Neural cell (in vitro differentiated cells): ENCODE measurements around the gene ASCL5. TPM values are rescaled to one million over a fixed set of nuclear protein-coding genes. Genes with fewer than 3 reads are reported as not detected.

Experiments used
- H2AFZ ChIP-seq: fragments of 200-600, 300-800 bp; sonication (generic), shearing (Covaris generic); 2 replicates; pipeline ENCODE4 v1.6.0; 2014; ENCODE audit warnings: low read depth, mild to moderate bottlenecking, antibody characterized with exemption, low read length, moderate library complexity
- H3F3A ChIP-seq: fragments of 200-600 bp; shearing (Covaris generic); 2 replicates; pipeline ENCODE4 v1.6.1; 2016; ENCODE audit warnings: mild to moderate bottlenecking, moderate library complexity, mixed read lengths, antibody characterized with exemption, low read length; ENCODE audit not compliant: insufficient read depth, poor library complexity, severe bottlenecking
- H3K27ac ChIP-seq: fragments of 200-600, 300-800 bp; sonication (generic), shearing (Covaris generic); 2 replicates; pipeline ENCODE4 v1.5.1; 2014; ENCODE audit warnings: mild to moderate bottlenecking, low read length, moderate library complexity
- H3K27me3 ChIP-seq: fragments of 300-800, 200-600 bp; sonication (generic), shearing (Covaris generic); 2 replicates; pipeline ENCODE4 v1.6.0; 2014; ENCODE audit warnings: mild to moderate bottlenecking, low read depth, low read length, moderate library complexity; ENCODE audit not compliant: insufficient read depth
- H3K36me3 ChIP-seq: fragments of 300-800, 200-600 bp; sonication (generic), shearing (Covaris generic); 2 replicates; pipeline ENCODE4 v1.5.1; 2014; ENCODE audit warnings: mild to moderate bottlenecking, antibody characterized with exemption, low read length, moderate library complexity; ENCODE audit not compliant: insufficient read depth
- H3K4me2 ChIP-seq: fragments of 300-800, 200-600 bp; sonication (generic), shearing (Covaris generic); 2 replicates; pipeline ENCODE4 v1.6.0; 2014; ENCODE audit warnings: mild to moderate bottlenecking, low read length
- H3K4me3 ChIP-seq: fragments of 300-800, 200-600 bp; sonication (generic), shearing (Covaris generic); 2 replicates; pipeline ENCODE4 v1.5.1; 2014; ENCODE audit warnings: mild to moderate bottlenecking, low read length, moderate library complexity
- H3K79me2 ChIP-seq: fragments of 200-600 bp; shearing (Covaris generic); replicated peaks from 2 replicates; pipeline ENCODE4 v1.6.0; 2014; ENCODE audit warnings: mild to moderate bottlenecking, low read length, moderate library complexity; ENCODE audit not compliant: insufficient read depth
- H3K9ac ChIP-seq: fragments of 300-800, 200-600 bp; sonication (generic), shearing (Covaris generic); 2 replicates; pipeline ENCODE4 v1.6.1; 2016; ENCODE audit warnings: mild to moderate bottlenecking, low read length, mixed read lengths
- H3K9me2 ChIP-seq: fragments of 200-600 bp; shearing (Covaris generic); 2 replicates; pipeline ENCODE4 v1.6.1; 2016; ENCODE audit warnings: mild to moderate bottlenecking, low read length, mixed read lengths; ENCODE audit not compliant: insufficient read depth
- H3K9me3 ChIP-seq: fragments of 200-600, 300-800 bp; sonication (generic), shearing (Covaris generic); 2 replicates; pipeline ENCODE4 v1.6.1; 2016; ENCODE audit warnings: mild to moderate bottlenecking, mixed run types, low read length, moderate library complexity, mixed read lengths
- H4K20me1 ChIP-seq: fragments of 200-600 bp; shearing (Covaris generic); 2 replicates; pipeline ENCODE4 v1.6.1; 2016; ENCODE audit warnings: mild to moderate bottlenecking, mixed run types; ENCODE audit not compliant: insufficient read depth
- CTCF ChIP-seq: fragments of 450-650 bp; IDR thresholded peaks from 2 replicates; pipeline ENCODE4 v1.5.1; 2014; ENCODE audit warnings: antibody characterized with exemption, mild to moderate bottlenecking, moderate library complexity; ENCODE audit not compliant: poor library complexity, severe bottlenecking
- EP300 ChIP-seq: fragments of 450-650 bp; conservative IDR thresholded peaks from 2 replicates; pipeline ENCODE4 v1.6.1; 2014; ENCODE audit warnings: antibody characterized with exemption, mild to moderate bottlenecking, moderate library complexity; ENCODE audit not compliant: poor library complexity, severe bottlenecking
- EZH2 ChIP-seq: fragments of 200-600, 300-800 bp; shearing (Covaris generic), sonication (generic); IDR thresholded peaks from 2 replicates; pipeline ENCODE4 v1.6.1; 2014; ENCODE audit warnings: antibody characterized with exemption, low read length, borderline replicate concordance, mild to moderate bottlenecking; ENCODE audit not compliant: insufficient read depth, poor library complexity, severe bottlenecking
- MXI1 ChIP-seq: fragments of 450-650 bp; conservative IDR thresholded peaks from 2 replicates; pipeline ENCODE4 v1.6.1; 2014; ENCODE audit warnings: antibody characterized with exemption, mild to moderate bottlenecking; ENCODE audit not compliant: poor library complexity, severe bottlenecking
- POLR2AphosphoS5 ChIP-seq: IDR thresholded peaks from 2 replicates; pipeline ENCODE4 v1.6.1; 2012
- RAD21 ChIP-seq: fragments of 450-650 bp; conservative IDR thresholded peaks from 2 replicates; pipeline ENCODE4 v1.6.1; 2014; ENCODE audit warnings: antibody characterized with exemption, mild to moderate bottlenecking, moderate library complexity
- REST ChIP-seq: IDR thresholded peaks from 2 replicates; pipeline ENCODE4 v1.6.1; 2012; ENCODE audit warnings: borderline replicate concordance
- SMC3 ChIP-seq: fragments of 450-650 bp; conservative IDR thresholded peaks from 2 replicates; pipeline ENCODE4 v1.6.1; 2014; ENCODE audit warnings: antibody characterized with exemption, mild to moderate bottlenecking, moderate library complexity; ENCODE audit not compliant: poor library complexity
- TAF1 ChIP-seq: IDR thresholded peaks from 2 replicates; pipeline ENCODE4 v1.6.1; 2012; ENCODE audit warnings: low read depth
- polyA plus RNA-seq: library from polyadenylated mRNA; depleted of rRNA; stranded (reverse); fragments of >200 nt; gene quantifications from 2 replicates; pipeline ENCODE4 v1.2.3, GENCODE V29; 2014

ASCL5 gene
- polyA plus RNA-seq, 1 donor from 2014 or later: not detected

GRCh38 chr1:201103666-201104065 is 23.3 kb downstream of the ASCL5 start:
- Histone ChIP-seq H3K79me2 (no peaks in the 10 kb centered on the region), H3K9ac (no peak overlapping the region), H2AFZ (no peak overlapping the region), H3K4me3 (no peak overlapping the region), H3F3A (peaks cover 3% of the 10 kb centered on the region), H4K20me1 (no peaks in the 10 kb centered on the region), H3K4me2 (no peak overlapping the region), H3K27ac (no peak overlapping the region), H3K9me2 (no peaks in the 10 kb centered on the region), H3K9me3 (no peaks in the 10 kb centered on the region), H3K36me3 (no peaks in the 10 kb centered on the region), H3K27me3 (no peaks in the 10 kb centered on the region)
- TF ChIP-seq REST: no peak
- no peak for TF ChIP-seq CTCF
- TF ChIP-seq SMC3: no peak
- TF ChIP-seq POLR2AphosphoS5: no peak
- no peak for TF ChIP-seq EP300
- TF ChIP-seq TAF1: no peak
- TF ChIP-seq RAD21: no peak
- TF ChIP-seq EZH2: no peak
- TF ChIP-seq MXI1: no peak

- no peak overlapping the region for H2AFZ ChIP-seq
- H3K9me2 ChIP-seq: no peaks in the 10 kb centered on the region
- no peak overlapping the region for H3K9ac ChIP-seq
- no peaks in the 10 kb centered on the region for H4K20me1 ChIP-seq
- no peaks in the 10 kb centered on the region for H3K36me3 ChIP-seq
- H3K79me2 ChIP-seq: no peaks in the 10 kb centered on the region
- no peak overlapping the region for H3K4me3 ChIP-seq
- TF ChIP-seq REST (no peak), TAF1 (no peak), EZH2 (no peak), CTCF (no peak), POLR2AphosphoS5 (no peak), EP300 (no peak), MXI1 (no peak), SMC3 (no peak), RAD21 (no peak)
- H3K27me3 ChIP-seq: no peaks in the 10 kb centered on the region
- H3F3A ChIP-seq: no peaks in the 10 kb centered on the region
- H3K27ac ChIP-seq: no peak overlapping the region
- no peak overlapping the region for H3K4me2 ChIP-seq
- H3K9me3 ChIP-seq: no peaks in the 10 kb centered on the region
Measured at GRCh38 chr1:201100169-201100930, 26.6 kb downstream of the ASCL5 start.
